Mesendoderm (in vitro differentiated cells): Measurements from ENCODE around the gene TUBA8.

ENCODE experiments used
- DNase-seq: peaks from one replicate; pipeline ENCODE4 v3.0.0; 2013
- H2AK5ac ChIP-seq: 2 replicates; pipeline ENCODE4 v1.6.1; 2013; ENCODE audit warnings: low read length, inconsistent platforms
- H2BK120ac ChIP-seq: 2 replicates; pipeline ENCODE4 v1.6.1; 2013; ENCODE audit warnings: low read depth, mild to moderate bottlenecking, low read length, moderate library complexity, mixed read lengths
- H2BK15ac ChIP-seq: replicated peaks from 2 replicates; pipeline ENCODE4 v1.6.1; 2013; ENCODE audit warnings: low read depth, mild to moderate bottlenecking, moderate library complexity
- H2BK5ac ChIP-seq: 2 replicates; pipeline ENCODE4 v1.6.1; 2013; ENCODE audit warnings: low read length, inconsistent platforms
- H3K18ac ChIP-seq: 2 replicates; pipeline ENCODE4 v1.6.1; 2013; ENCODE audit warnings: mild to moderate bottlenecking, low read length, mixed read lengths
- H3K23ac ChIP-seq: one replicate; pipeline ENCODE4 v1.6.1; 2013; ENCODE audit warnings: low read length
- H3K27ac ChIP-seq: 2 replicates; pipeline ENCODE4 v1.5.1; 2013; ENCODE audit warnings: low read depth, mild to moderate bottlenecking, inconsistent platforms, low read length, moderate library complexity
- H3K27me3 ChIP-seq: 2 replicates; pipeline ENCODE4 v1.6.1; 2013; ENCODE audit warnings: low read length, control low read depth, mild to moderate bottlenecking, inconsistent platforms; ENCODE audit not compliant: insufficient read depth, poor library complexity
- H3K36me3 ChIP-seq: 2 replicates; pipeline ENCODE4 v1.6.1; 2013; ENCODE audit warnings: low read length, inconsistent platforms; ENCODE audit not compliant: control insufficient read depth, insufficient read depth
- H3K4ac ChIP-seq: one replicate; pipeline ENCODE4 v1.6.1; 2013; ENCODE audit warnings: low read depth, mild to moderate bottlenecking, low read length, moderate library complexity
- H3K4me1 ChIP-seq: 2 replicates; pipeline ENCODE4 v1.6.1; 2013; ENCODE audit warnings: low read depth, low read length, inconsistent platforms; ENCODE audit not compliant: control insufficient read depth
- H3K4me2 ChIP-seq: 2 replicates; pipeline ENCODE4 v1.6.1; 2013; ENCODE audit warnings: low read length
- H3K4me3 ChIP-seq: 2 replicates; pipeline ENCODE4 v1.5.1; 2013; ENCODE audit warnings: mild to moderate bottlenecking, low read length
- H3K56ac ChIP-seq: one replicate; pipeline ENCODE4 v1.6.1; 2013; ENCODE audit warnings: low read length
- H3K79me1 ChIP-seq: 2 replicates; pipeline ENCODE4 v1.6.1; 2013; ENCODE audit warnings: low read length, inconsistent platforms
- H3K79me2 ChIP-seq: 2 replicates; pipeline ENCODE4 v1.6.1; 2013; ENCODE audit warnings: mild to moderate bottlenecking, low read length; ENCODE audit not compliant: control insufficient read depth, insufficient read depth
- H3K9ac ChIP-seq: 2 replicates; pipeline ENCODE4 v1.6.1; 2013; ENCODE audit warnings: low read length, inconsistent platforms
- H4K5ac ChIP-seq: one replicate; pipeline ENCODE4 v1.6.1; 2013; ENCODE audit warnings: low read length
- H4K8ac ChIP-seq: one replicate; pipeline ENCODE4 v1.6.1; 2013; ENCODE audit warnings: low read depth, mild to moderate bottlenecking, control low read depth, low read length, moderate library complexity
- WGBS: extraction: QIAGEN DNeasy Blood & Tissue Kit; methylation state at CpG from one replicate; pipeline ENCODE4 v1.1.7; 2013; ENCODE audit warnings: low lambda C conversion rate, missing lambda C conversion rate; ENCODE audit not compliant: insufficient coverage; ENCODE audit errors: extremely low coverage; 5-methylcytosine and 5-hydroxymethylcytosine counted together

The TUBA8 gene

DNA sequence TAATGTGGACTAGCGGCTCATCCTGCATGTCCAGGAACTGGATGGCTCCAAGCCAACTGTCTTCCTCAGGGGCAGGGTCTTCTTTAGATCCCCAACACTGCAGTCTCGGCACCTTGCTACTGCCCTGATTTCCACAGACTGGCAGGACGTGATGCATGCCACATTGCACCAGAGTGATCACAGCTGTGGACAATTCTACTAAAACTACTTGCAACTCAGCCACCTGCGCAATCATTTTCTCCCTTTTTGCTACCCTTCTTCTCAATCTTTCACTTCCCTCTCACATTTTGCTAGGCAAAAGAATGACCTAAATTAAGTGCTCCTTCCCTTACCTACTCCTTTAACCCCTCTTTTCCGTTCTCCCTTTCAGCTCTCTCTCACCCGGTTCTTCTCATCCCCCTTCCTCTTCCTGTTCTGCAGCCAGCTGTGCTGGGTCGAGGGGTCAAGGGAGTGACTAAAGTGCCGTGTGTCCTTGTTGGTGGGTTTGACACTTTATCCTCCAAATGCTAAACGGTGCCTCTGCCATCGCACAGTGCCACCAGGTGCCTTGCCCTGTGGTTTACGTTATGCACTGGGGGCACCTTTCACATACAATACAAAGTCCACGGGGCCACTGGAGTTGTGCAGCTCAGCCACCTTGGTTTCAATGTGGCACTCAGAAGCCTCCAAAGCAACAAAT is 44.3 kb upstream of the TUBA8 start:
- H3K4me1 ChIP-seq, result no peaks in the 10 kb centered on the region
- no peaks in the 10 kb centered on the region for H3K79me2 ChIP-seq
- H3K36me3 ChIP-seq, result no peaks in the 10 kb centered on the region
- H3K27ac ChIP-seq, result no peak overlapping the region
- no peak overlapping the region for H2BK5ac ChIP-seq
- H3K23ac ChIP-seq, result no peak overlapping the region
- H2BK15ac ChIP-seq, result no peak overlapping the region
- no peak overlapping the region for H4K5ac ChIP-seq
- no peak for DNase-seq
- 100% methylated on average over 1 of the region's 12 CpGs for WGBS
- peak overlapping the region; percentile 7 for H3K56ac ChIP-seq
- no peak overlapping the region for H3K9ac ChIP-seq
- no peak overlapping the region for H2AK5ac ChIP-seq
- H3K4me2 ChIP-seq, result no peak overlapping the region
- H3K79me1 ChIP-seq, result no peaks in the 10 kb centered on the region
- no peak overlapping the region for H3K18ac ChIP-seq
- no peak overlapping the region for H3K4me3 ChIP-seq
- no peak overlapping the region for H3K4ac ChIP-seq
- H2BK120ac ChIP-seq, result no peak overlapping the region
- no peaks in the 10 kb centered on the region for H3K27me3 ChIP-seq
- no peak overlapping the region for H4K8ac ChIP-seq

GRCh38 chr22:18067121-18067520 is 43.5 kb upstream of the TUBA8 start:
- no peaks in the 10 kb centered on the region for H3K79me1 ChIP-seq
- H2BK5ac ChIP-seq, result no peak overlapping the region
- WGBS, result no CpG with 5 or more reads among the region's 3 CpGs
- no peak for DNase-seq
- no peaks in the 10 kb centered on the region for H3K36me3 ChIP-seq
- no peak overlapping the region for H3K4me2 ChIP-seq
- no peak overlapping the region for H2BK15ac ChIP-seq
- H3K9ac ChIP-seq, result no peak overlapping the region
- no peak overlapping the region for H4K8ac ChIP-seq
- H3K79me2 ChIP-seq, result no peaks in the 10 kb centered on the region
- no peak overlapping the region for H3K18ac ChIP-seq
- H3K56ac ChIP-seq, result no peak overlapping the region
- H3K4me1 ChIP-seq, result no peaks in the 10 kb centered on the region
- no peak overlapping the region for H4K5ac ChIP-seq
- no peak overlapping the region for H2AK5ac ChIP-seq
- H3K4ac ChIP-seq, result no peak overlapping the region
- no peak overlapping the region for H2BK120ac ChIP-seq
- H3K27ac ChIP-seq, result no peak overlapping the region
- H3K4me3 ChIP-seq, result no peak overlapping the region
- H3K23ac ChIP-seq, result no peak overlapping the region
- no peaks in the 10 kb centered on the region for H3K27me3 ChIP-seq

- DNase-seq, result peak; percentile 42
- no CpG with 5 or more reads among the region's 14 CpGs for WGBS
- Histone ChIP-seq H2BK5ac (no peak overlapping the region), H3K79me1 (no peaks in the 10 kb centered on the region), H2AK5ac (no peak overlapping the region), H3K9ac (no peak overlapping the region), H2BK15ac (no peak overlapping the region), H3K27ac (no peak overlapping the region), H3K4ac (no peak overlapping the region), H3K18ac (no peak overlapping the region), H3K4me3 (no peak overlapping the region), H4K8ac (no peak overlapping the region), H2BK120ac (no peak overlapping the region), H3K27me3 (no peaks in the 10 kb centered on the region), H4K5ac (no peak overlapping the region), H3K23ac (no peak overlapping the region), H3K4me1 (no peaks in the 10 kb centered on the region), H3K4me2 (no peak overlapping the region), H3K79me2 (no peaks in the 10 kb centered on the region), H3K56ac (peak overlapping the region; percentile 17), H3K36me3 (no peaks in the 10 kb centered on the region)
Observed at GRCh38 chr22:18067548-18068341, 42.9 kb upstream of the TUBA8 start.

GRCh38 chr22:18068381-18068988 is 42.1 kb upstream of the TUBA8 start:
- Histone ChIP-seq H3K27me3 (no peaks in the 10 kb centered on the region), H4K5ac (no peak overlapping the region), H3K79me2 (no peaks in the 10 kb centered on the region), H2BK15ac (no peak overlapping the region), H3K79me1 (no peaks in the 10 kb centered on the region), H3K56ac (no peak overlapping the region), H3K36me3 (no peaks in the 10 kb centered on the region), H2BK120ac (no peak overlapping the region), H3K23ac (no peak overlapping the region), H2BK5ac (no peak overlapping the region), H3K4ac (no peak overlapping the region), H3K4me2 (no peak overlapping the region), H2AK5ac (no peak overlapping the region), H3K4me1 (no peaks in the 10 kb centered on the region), H4K8ac (no peak overlapping the region), H3K18ac (no peak overlapping the region), H3K27ac (no peak overlapping the region), H3K4me3 (no peak overlapping the region), H3K9ac (no peak overlapping the region)
- no CpG with 5 or more reads among the region's 3 CpGs for WGBS
- DNase-seq, result peak; percentile 79

GRCh38 chr22:18069041-18069440 is 41.6 kb upstream of the TUBA8 start:
- Histone ChIP-seq H3K18ac (no peak overlapping the region), H3K23ac (no peak overlapping the region), H2BK5ac (no peak overlapping the region), H3K79me2 (no peaks in the 10 kb centered on the region), H3K27ac (no peak overlapping the region), H3K36me3 (no peaks in the 10 kb centered on the region), H2AK5ac (no peak overlapping the region), H3K4ac (no peak overlapping the region), H4K5ac (no peak overlapping the region), H3K9ac (no peak overlapping the region), H3K27me3 (no peaks in the 10 kb centered on the region), H2BK120ac (no peak overlapping the region), H3K4me2 (no peak overlapping the region), H3K4me3 (no peak overlapping the region), H2BK15ac (no peak overlapping the region), H3K79me1 (no peaks in the 10 kb centered on the region), H4K8ac (no peak overlapping the region), H3K4me1 (no peaks in the 10 kb centered on the region), H3K56ac (no peak overlapping the region)
- DNase-seq, result no peak
- no CpG with 5 or more reads among the region's 2 CpGs for WGBS
